Measurements from ENCODE around the gene NIT1.
"Not testable (repeated sequence)": the region's sequence is repeated elsewhere in the genome, so short reads cannot be mapped to it uniquely, and the experiment has no call there.

NIT1 gene

GRCh38 chr1:161113915-161114314, 4.0 kb upstream of the NIT1 start:
- DNase-seq (ENCODE audit: low read depth), result no peak

DNA sequence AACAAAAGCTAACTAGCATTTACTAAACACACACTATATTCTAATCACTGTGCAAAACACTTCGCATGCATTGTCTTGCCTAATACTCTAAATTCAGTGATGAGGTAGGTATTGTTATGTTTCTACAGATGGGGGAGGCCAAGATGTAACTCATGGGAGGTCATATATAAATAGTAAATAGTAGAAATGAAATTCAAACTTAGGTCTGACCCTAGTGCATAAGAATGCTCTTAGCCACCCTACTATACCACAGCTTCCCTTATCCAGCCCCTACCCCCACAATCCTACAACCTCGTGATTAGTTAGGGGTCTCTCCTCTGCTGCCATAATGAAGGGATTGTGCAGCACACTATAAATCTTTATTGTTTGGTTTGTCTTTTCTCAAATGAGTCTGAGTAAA, 3.3 kb upstream of the NIT1 start:
- no peak for DNase-seq (ENCODE audit: low read depth)

GRCh38 chr1:161115132-161115711, 2.7 kb upstream of the NIT1 start:
- DNase-seq (ENCODE audit: low read depth), result peak; percentile 65

- not testable (repeated sequence) for DNase-seq (ENCODE audit: low read depth)
Observed at GRCh38 chr1:161115961-161116360, 1.9 kb upstream of the NIT1 start.

DNA sequence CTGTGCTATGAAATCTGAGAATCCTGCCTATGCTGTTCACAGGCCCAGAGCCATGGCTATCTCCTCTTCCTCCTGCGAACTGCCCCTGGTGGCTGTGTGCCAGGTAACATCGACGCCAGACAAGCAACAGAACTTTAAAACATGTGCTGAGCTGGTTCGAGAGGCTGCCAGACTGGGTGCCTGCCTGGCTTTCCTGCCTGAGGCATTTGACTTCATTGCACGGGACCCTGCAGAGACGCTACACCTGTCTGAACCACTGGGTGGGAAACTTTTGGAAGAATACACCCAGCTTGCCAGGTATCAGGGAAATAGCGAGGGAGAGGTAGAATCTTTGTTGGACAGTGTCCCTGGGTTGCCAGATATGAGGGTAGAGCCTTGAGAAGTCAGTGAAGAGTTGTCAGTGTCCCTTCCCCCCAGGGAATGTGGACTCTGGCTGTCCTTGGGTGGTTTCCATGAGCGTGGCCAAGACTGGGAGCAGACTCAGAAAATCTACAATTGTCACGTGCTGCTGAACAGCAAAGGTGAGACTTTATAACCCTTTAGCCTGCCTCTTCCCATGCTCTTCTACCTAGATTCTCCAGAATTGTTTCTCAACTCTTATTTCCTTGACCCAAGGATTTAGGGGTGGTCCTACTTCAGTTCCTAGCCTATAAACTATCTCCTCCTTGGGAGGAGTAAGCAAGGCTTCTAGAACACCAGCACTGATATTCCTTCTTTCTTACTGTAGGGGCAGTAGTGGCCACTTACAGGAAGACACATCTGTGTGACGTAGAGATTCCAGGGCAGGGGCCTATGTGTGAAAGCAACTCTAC, 1.4 kb downstream of the NIT1 start:
- no peak for DNase-seq (ENCODE audit: low read depth)

DNA sequence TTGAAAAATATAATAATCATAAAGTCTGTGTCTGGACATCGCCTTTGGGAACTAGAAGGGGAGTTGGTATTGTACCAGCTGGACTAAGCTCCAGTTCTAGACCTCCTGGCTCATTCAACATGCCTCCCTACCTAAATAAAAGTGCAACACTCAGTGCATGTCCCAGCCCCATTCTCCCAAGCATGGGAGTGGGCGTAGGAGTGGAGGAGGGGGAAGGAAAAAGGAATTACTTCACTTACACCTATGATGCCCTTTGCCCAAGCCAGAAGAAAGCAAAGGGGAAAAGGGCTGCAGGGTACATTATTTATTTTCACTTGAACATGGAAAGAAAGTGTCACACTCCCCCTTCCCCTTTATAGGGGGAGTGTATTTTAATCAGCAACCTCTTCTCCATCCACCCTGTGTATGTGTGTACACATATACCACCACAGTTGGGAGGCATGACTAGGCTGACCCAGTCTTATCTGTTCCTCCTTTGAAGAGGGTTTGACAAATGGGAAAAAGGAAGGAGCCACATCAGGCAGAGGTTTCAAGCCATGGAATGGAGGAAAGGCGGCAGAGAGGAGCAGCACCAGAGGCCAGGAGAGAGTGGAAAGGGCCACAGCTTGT, 3.2 kb downstream of the NIT1 start:
- no peak for DNase-seq (ENCODE audit: low read depth)

GRCh38 chr1:161121834-161122233, 3.9 kb downstream of the NIT1 start:
- no peak for DNase-seq (ENCODE audit: low read depth)

- no peak for DNase-seq (ENCODE audit: low read depth)
Observed at GRCh38 chr1:161122967-161123366, 5.1 kb downstream of the NIT1 start.

GRCh38 chr1:161127649-161128048, 9.7 kb downstream of the NIT1 start:
- no peak for DNase-seq (ENCODE audit: low read depth)

GRCh38 chr1:161128591-161129420, 10.9 kb downstream of the NIT1 start:
- no peak for DNase-seq (ENCODE audit: low read depth)

- DNase-seq (ENCODE audit: low read depth), result no peak
Observed at GRCh38 chr1:161130266-161130665, 12.4 kb downstream of the NIT1 start.

- DNase-seq (ENCODE audit: low read depth), result no peak
Observed at GRCh38 chr1:161131523-161132409, 13.9 kb downstream of the NIT1 start.

DNA sequence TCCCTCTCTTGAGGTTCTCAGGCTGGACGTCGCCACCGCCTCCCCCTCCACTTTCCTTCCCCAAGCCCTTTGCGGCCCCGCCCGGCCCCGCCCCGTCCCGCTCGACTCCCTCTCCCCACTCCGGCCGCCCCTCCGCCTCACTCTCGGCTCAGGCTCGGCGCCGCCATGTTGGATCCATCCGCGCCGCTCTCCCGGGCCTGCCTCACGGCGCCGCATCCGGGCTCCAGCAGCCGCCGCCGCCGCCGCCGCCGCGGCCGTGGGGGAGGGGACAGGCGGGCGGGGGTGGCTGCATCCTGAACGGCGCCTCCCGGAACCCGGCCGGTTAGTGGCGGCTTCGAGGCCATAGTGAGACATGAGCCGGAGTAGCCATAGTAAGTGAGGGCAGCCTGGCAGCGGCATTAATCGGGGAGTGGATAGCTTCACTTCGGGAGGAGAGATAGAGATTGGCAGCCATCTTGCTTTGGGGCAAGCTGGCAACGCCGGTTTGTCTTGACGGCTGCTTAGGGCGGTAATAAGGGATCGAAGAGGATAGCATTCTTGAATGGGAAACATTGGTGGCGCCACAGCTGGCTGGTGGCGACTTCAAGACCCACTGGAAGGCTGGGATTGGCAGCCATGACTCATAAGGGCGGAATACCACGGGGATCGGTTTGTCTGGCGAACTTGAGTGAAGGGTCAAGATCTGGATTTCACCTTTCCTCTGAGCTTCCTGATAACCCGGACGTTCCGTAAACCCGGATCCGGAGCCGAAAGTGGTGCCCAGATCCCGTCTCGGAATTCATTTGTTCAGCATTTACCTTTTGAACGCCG, 14.7 kb downstream of the NIT1 start, which contains the start of gene DEDD:
Gene DEDD (minus strand): TSS at position 258 of the 810 bp plus-strand sequence. CDS start 8,205 bp downstream, outside the sequence.
- peak; percentile 93 for DNase-seq (ENCODE audit: low read depth)

GRCh38 chr1:161133220-161133740, 15.4 kb downstream of the NIT1 start:
- no peak for DNase-seq (ENCODE audit: low read depth)

DNA sequence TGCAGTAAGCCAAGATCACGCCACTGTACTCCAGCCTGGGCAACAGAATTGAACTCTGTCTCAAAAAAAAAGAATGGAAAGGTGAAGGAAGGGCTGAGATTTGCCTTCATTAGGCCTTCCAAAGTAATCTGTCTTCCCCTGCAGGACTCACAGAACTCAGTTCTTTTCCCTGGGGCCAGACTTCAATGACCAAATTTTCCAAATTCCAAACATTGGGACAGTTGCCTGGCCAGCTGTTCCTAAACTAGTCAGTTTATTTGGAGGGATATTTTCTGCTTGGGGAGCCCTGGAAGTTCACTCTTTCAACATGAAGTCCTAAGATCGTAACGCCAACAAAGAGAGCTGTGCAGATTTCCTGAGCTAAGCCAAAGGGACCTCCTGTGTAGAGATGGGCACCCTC, 20.0 kb downstream of the NIT1 start:
- no peak for DNase-seq (ENCODE audit: low read depth)

- no peak for DNase-seq (ENCODE audit: low read depth)
Observed at GRCh38 chr1:161138431-161138830, 20.5 kb downstream of the NIT1 start.

DNA sequence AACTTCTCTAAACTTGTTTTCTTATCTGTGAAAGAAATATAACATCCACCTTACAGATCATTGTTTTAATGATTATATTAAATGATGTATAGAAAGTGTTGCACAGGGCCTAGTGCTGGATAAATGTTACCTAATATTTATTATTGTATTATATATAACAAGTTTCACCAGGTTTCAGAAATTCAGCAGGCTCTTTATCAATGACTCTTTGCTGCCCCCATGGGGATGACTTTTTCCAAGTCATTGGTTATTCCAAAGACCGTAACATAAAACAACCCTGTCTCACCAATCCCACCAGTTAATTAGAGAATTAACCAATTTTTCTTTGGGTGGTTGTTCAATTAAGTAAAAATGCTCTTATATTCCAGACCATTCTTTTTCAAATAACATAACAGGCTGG, 21.9 kb downstream of the NIT1 start:
- no peak for DNase-seq (ENCODE audit: low read depth)

DNA sequence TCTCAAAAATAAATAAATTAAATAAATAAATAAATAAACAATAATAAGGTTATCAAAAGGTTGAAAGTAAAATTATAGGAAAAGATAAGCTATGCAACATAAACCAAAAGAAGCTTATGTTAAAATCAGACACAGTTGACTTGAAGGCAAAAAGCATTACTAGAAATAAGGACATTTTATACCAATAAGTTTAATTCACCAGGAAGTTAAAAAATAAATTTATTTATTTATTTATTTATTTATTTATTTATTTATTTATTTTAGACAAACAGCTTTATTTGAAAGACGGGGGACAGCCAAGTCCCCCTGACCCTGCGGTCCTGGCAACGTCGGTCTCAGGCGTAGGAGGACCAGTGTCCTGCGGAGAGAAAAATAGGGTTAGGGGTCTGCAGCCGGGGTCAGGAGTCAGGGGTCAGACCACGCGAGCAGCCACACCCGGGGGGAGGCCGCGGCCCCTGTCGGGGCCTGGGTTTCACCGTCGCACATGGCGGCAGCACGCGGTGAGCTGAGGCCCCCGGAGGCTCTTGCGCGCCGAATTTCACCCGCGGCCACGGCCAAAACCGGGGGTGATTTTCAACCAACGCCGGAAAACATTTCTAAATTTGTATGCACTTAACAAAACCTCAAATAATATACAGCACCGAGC, 23.0 kb downstream of the NIT1 start:
- no peak for DNase-seq (ENCODE audit: low read depth)

DNA sequence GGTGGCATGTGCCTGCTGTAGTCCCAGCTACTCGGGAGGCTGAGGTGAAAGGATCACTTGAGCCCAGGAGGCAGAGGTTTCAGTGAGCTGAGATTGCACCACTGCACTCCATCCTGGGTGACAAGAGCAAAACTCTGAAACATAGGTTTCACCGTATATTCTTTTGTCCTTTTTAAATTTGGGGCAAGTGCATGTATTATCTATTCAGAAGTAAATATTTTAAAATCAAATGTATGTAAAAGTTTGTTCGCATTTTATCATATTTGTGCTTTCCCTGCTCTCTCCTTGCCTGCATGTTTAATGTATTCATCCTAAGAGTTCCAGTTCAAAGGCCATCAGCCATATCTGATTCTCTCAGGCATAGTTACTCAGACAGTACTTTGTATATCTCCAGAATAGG, 27.9 kb downstream of the NIT1 start:
- DNase-seq (ENCODE audit: low read depth), result no peak

- no peak for DNase-seq (ENCODE audit: low read depth)
Observed at GRCh38 chr1:161153176-161153575, 35.3 kb downstream of the NIT1 start.
